MM.1S (cell line): ENCODE results near the gene KDM4B.

Experiments used
- CTCF ChIP-seq: fragments of 300-600 bp; sonication (generic); IDR thresholded peaks from 2 replicates; pipeline ENCODE4 v1.5.1; 2016; ENCODE audit warnings: antibody characterized with exemption, low read length, mixed read lengths
- EZH2 ChIP-seq: fragments of 300-600 bp; sonication (generic); optimal IDR thresholded peaks from 2 replicates; pipeline ENCODE3; 2017; ENCODE audit warnings: low read depth, mild to moderate bottlenecking, antibody characterized with exemption, low read length, mixed read lengths
- EZH2phosphoT487 ChIP-seq: fragments of 300-600 bp; sonication (generic); IDR thresholded peaks from 2 replicates; pipeline ENCODE4 v1.6.1; 2018; ENCODE audit warnings: antibody characterized with exemption, low read length

DNA sequence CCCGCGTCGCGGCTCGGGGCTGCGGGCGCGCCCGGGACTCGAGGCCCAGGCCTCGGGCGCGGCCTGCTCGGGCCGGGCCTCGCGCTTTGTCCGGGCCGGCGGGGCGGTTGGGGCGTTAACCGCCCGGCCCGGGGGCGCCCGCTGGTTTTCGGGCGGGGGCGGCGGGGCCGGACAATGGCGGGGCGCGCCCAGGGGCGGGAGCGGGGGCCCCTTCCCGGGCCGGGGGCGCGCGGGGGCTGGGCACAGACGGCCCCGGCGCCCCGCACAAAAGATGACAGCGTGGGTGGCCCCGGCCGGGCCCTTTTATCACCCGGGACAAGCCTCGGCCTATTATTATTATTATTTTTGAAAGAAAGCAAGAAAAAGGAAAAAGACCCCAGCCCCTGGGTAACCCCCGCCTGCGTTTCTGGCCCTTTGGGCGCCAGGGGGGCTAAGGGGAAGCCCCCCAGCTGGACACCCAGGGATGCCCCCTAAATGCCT is 419 bp downstream of the KDM4B start:
- TF ChIP-seq CTCF (no peak), EZH2 (no peak), EZH2phosphoT487 (no peak)
